WERI-Rb-1 (cell line): Measurements from ENCODE around the gene STIMATE.

ENCODE experiments used
- DNase-seq: peaks from one replicate; pipeline ENCODE4 v3.0.0-alpha.2; 2020
- H3K27ac ChIP-seq: fragments of 250-450 bp; sonication (Bioruptor Pico); 2 replicates; pipeline ENCODE4 v1.5.1; 2020; ENCODE audit warnings: mild to moderate bottlenecking, moderate library complexity
- H3K27me3 ChIP-seq: fragments of 250-450 bp; sonication (Bioruptor Pico); 2 replicates; pipeline ENCODE4 v1.5.1; 2021; ENCODE audit warnings: mild to moderate bottlenecking, low read depth, moderate library complexity; ENCODE audit not compliant: insufficient read depth, severe bottlenecking
- H3K36me3 ChIP-seq: fragments of 250-450 bp; sonication (Bioruptor Pico); 2 replicates; pipeline ENCODE4 v1.5.1; 2020; ENCODE audit warnings: mild to moderate bottlenecking, moderate library complexity
- H3K4me3 ChIP-seq: 2 replicates; pipeline ENCODE4 v1.5.1; 2011; ENCODE audit warnings: low read depth, mild to moderate bottlenecking, control low read depth, low read length
- H3K9me3 ChIP-seq: fragments of 250-450 bp; sonication (Bioruptor Pico); 2 replicates; pipeline ENCODE4 v1.5.1; 2021; ENCODE audit warnings: mild to moderate bottlenecking, moderate library complexity; ENCODE audit not compliant: severe bottlenecking
- CTCF ChIP-seq: IDR thresholded peaks from 2 replicates; pipeline ENCODE4 v1.5.1; 2011; ENCODE audit warnings: low read depth, mild to moderate bottlenecking, control low read depth, inconsistent platforms, low read length

The STIMATE gene

GRCh38 chr3:52805270-52806039 is 91.9 kb downstream of the STIMATE start:
- Histone ChIP-seq H3K4me3 (no peak overlapping the region), H3K27ac (no peak overlapping the region), H3K27me3 (no peaks in the 10 kb centered on the region), H3K9me3 (no peaks in the 10 kb centered on the region), H3K36me3 (no peaks in the 10 kb centered on the region)
- DNase-seq: peak; percentile 44
- no peak for TF ChIP-seq CTCF

- no peaks in the 10 kb centered on the region for H3K36me3 ChIP-seq
- no peaks in the 10 kb centered on the region for H3K27me3 ChIP-seq
- H3K9me3 ChIP-seq: no peaks in the 10 kb centered on the region
- DNase-seq: no peak
- TF ChIP-seq CTCF: no peak
- H3K27ac ChIP-seq: no peak overlapping the region
- no peak overlapping the region for H3K4me3 ChIP-seq
These were observed 95.5 kb downstream of the STIMATE start for GRCh38 chr3:52801839-52802238.

GRCh38 chr3:52800079-52800478 is 97.3 kb downstream of the STIMATE start:
- H3K4me3 ChIP-seq: no peak overlapping the region
- TF ChIP-seq CTCF: no peak
- H3K27me3 ChIP-seq: no peaks in the 10 kb centered on the region
- no peaks in the 10 kb centered on the region for H3K36me3 ChIP-seq
- no peak for DNase-seq
- H3K9me3 ChIP-seq: no peaks in the 10 kb centered on the region
- no peak overlapping the region for H3K27ac ChIP-seq

GRCh38 chr3:52798978-52799476 is 98.3 kb downstream of the STIMATE start:
- DNase-seq: peak; percentile 31
- Histone ChIP-seq H3K27ac (no peak overlapping the region), H3K9me3 (no peaks in the 10 kb centered on the region)

GRCh38 chr3:52798376-52798977 is 98.9 kb downstream of the STIMATE start:
- no peak for DNase-seq
- no peak overlapping the region for H3K4me3 ChIP-seq
- H3K27me3 ChIP-seq: no peaks in the 10 kb centered on the region
- H3K36me3 ChIP-seq: no peaks in the 10 kb centered on the region
- TF ChIP-seq CTCF: no peak
- no peaks in the 10 kb centered on the region for H3K9me3 ChIP-seq
- no peak overlapping the region for H3K27ac ChIP-seq

More at GRCh38 chr3:52798978-52799476, 98.3 kb downstream of the STIMATE start:
- H3K4me3 ChIP-seq: no peak overlapping the region
- H3K27me3 ChIP-seq: no peaks in the 10 kb centered on the region
- TF ChIP-seq CTCF: peak; percentile 80
- H3K36me3 ChIP-seq: no peaks in the 10 kb centered on the region
